ENCODE results near the gene ZNF92. TPM values are rescaled to one million over a fixed set of nuclear protein-coding genes. Genes with fewer than 3 reads are reported as not detected.

The ZNF92 gene
- total and polyA plus RNA-seq, 2 of the 13 experiments (the other 11 are each of a cell fraction or from before 2014, with no cell fraction given) = 4.0 to 13.2 TPM

- TF ChIP-seq ZNF383 (CRISPR knock-in tag; IDR thresholded peaks at IDR 0.05; ENCODE audit: borderline replicate concordance) (0 out of 2 replicates have a peak, but pooled peaks have one; percentile 51), ASH2L (IDR thresholded peaks at IDR 0.05; ENCODE audit: insufficient read length, low read depth, low read length) (peak; percentile 93), ZNF510 (CRISPR knock-in tag; IDR thresholded peaks at IDR 0.05; ENCODE audit: low read depth) (peak; percentile 91), TBX2 (CRISPR knock-in tag; IDR thresholded peaks at IDR 0.05; ENCODE audit: borderline replicate concordance) (peak; percentile 76), ZNF589 (CRISPR knock-in tag; conservative IDR thresholded peaks at IDR 0.05) (no peak; the same call in 1 of the 2 replicates), ZEB1 (IDR thresholded peaks at IDR 0.05; ENCODE audit: insufficient replicate concordance, low read depth) (peak; percentile 45), ZNF317 (CRISPR knock-in tag; IDR thresholded peaks at IDR 0.05) (peak; percentile 66), ZBTB44 (CRISPR knock-in tag; IDR thresholded peaks at IDR 0.05) (no peak), CBX5 (CRISPR knock-in tag; IDR thresholded peaks at IDR 0.05; ENCODE audit: borderline replicate concordance) (no peak), FOXJ3 (CRISPR knock-in tag; IDR thresholded peaks at IDR 0.05; ENCODE audit: borderline replicate concordance) (peak; percentile 46; the same call in 1 of the 2 replicates), ZNF33B (CRISPR knock-in tag; IDR thresholded peaks at IDR 0.05) (no peak), ZFY (CRISPR knock-in tag; IDR thresholded peaks at IDR 0.05) (peak; percentile 95), ZNF737 (CRISPR knock-in tag; IDR thresholded peaks at IDR 0.05; ENCODE audit: borderline replicate concordance) (no peak), SP1 (IDR thresholded peaks at IDR 0.05) (no peak), SP1 (CRISPR knock-in tag; IDR thresholded peaks at IDR 0.05) (peak; percentile 51; the same call in 1 of the 2 replicates), RARG (CRISPR knock-in tag; IDR thresholded peaks at IDR 0.05; ENCODE audit: low read depth) (peak; percentile 59; the same call in 1 of the 2 replicates), ATAD3A (CRISPR knock-in tag; IDR thresholded peaks at IDR 0.05) (no peak), ZNF407 (CRISPR knock-in tag; IDR thresholded peaks at IDR 0.05; ENCODE audit: not compliant biosample characterization) (no peak)
Measured at GRCh38 chr7:65373608-65374351, at the start of gene ZNF92 (continued).
